ENCODE data around the gene ITGB8.

The ITGB8 gene

GRCh38 chr7:20449176-20449575 is 118.5 kb downstream of the ITGB8 start:
- Histone ChIP-seq H3K9ac (ENCODE audit: low read depth in 1 of 2, low read length in 2 of 2) (no peak overlapping the region), H3K9me3 (ENCODE audit: control insufficient read depth in 1 of 2, low read length in 2 of 2) (peaks cover 0 to 14% of the 10 kb centered on the region in 2 donors), H3K27me3 (ENCODE audit: control insufficient read depth in 1 of 2, insufficient read depth in 2 of 2, low read length in 2 of 2) (no peaks in the 10 kb centered on the region), H3K27ac (ENCODE audit: low read depth, low read length) (no peak overlapping the region), H3K4me1 (ENCODE audit: control insufficient read depth in 1 of 2, insufficient read depth in 2 of 2, low read length in 2 of 2) (no peaks in the 10 kb centered on the region), H3K36me3 (ENCODE audit: control insufficient read depth in 1 of 2, insufficient read depth in 2 of 2, low read length in 2 of 2) (no peaks in the 10 kb centered on the region), H3K4me3 (ENCODE audit: low read depth in 1 of 2, low read length in 2 of 2) (no peak overlapping the region)

GRCh38 chr7:20450536-20450935 is 119.8 kb downstream of the ITGB8 start:
- Histone ChIP-seq H3K4me1 (ENCODE audit: control insufficient read depth in 1 of 2, insufficient read depth in 2 of 2, low read length in 2 of 2) (no peaks in the 10 kb centered on the region), H3K36me3 (ENCODE audit: control insufficient read depth in 1 of 2, insufficient read depth in 2 of 2, low read length in 2 of 2) (no peaks in the 10 kb centered on the region), H3K9me3 (ENCODE audit: control insufficient read depth in 1 of 2, low read length in 2 of 2) (peaks cover 0 to 4% of the 10 kb centered on the region in 2 donors), H3K27ac (ENCODE audit: low read depth, low read length) (no peak overlapping the region), H3K4me3 (ENCODE audit: low read depth in 1 of 2, low read length in 2 of 2) (no peak overlapping the region), H3K27me3 (ENCODE audit: control insufficient read depth in 1 of 2, insufficient read depth in 2 of 2, low read length in 2 of 2) (no peaks in the 10 kb centered on the region), H3K9ac (ENCODE audit: low read depth in 1 of 2, low read length in 2 of 2) (no peak overlapping the region)

- H3K27ac ChIP-seq (ENCODE audit: low read depth, low read length) = no peak overlapping the region
- no peaks in the 10 kb centered on the region for H3K27me3 ChIP-seq (ENCODE audit: control insufficient read depth in 1 of 2, insufficient read depth in 2 of 2, low read length in 2 of 2)
- H3K4me1 ChIP-seq (ENCODE audit: control insufficient read depth in 1 of 2, insufficient read depth in 2 of 2, low read length in 2 of 2) = peaks cover 0 to 3% of the 10 kb centered on the region in 2 donors
- no peak overlapping the region for H3K9ac ChIP-seq (ENCODE audit: low read depth in 1 of 2, low read length in 2 of 2)
- H3K36me3 ChIP-seq (ENCODE audit: control insufficient read depth in 1 of 2, insufficient read depth in 2 of 2, low read length in 2 of 2) = no peaks in the 10 kb centered on the region
- no peaks in the 10 kb centered on the region for H3K9me3 ChIP-seq (ENCODE audit: control insufficient read depth in 1 of 2, low read length in 2 of 2)
- H3K4me3 ChIP-seq (ENCODE audit: low read depth in 1 of 2, low read length in 2 of 2) = no peak overlapping the region
Measured at GRCh38 chr7:20454202-20454601, 123.5 kb downstream of the ITGB8 start.

- H3K9ac ChIP-seq (ENCODE audit: low read depth in 1 of 2, low read length in 2 of 2) = no peak overlapping the region
- no peaks in the 10 kb centered on the region for H3K9me3 ChIP-seq (ENCODE audit: control insufficient read depth in 1 of 2, low read length in 2 of 2)
- no peak overlapping the region for H3K4me3 ChIP-seq (ENCODE audit: low read depth in 1 of 2, low read length in 2 of 2)
- H3K27me3 ChIP-seq (ENCODE audit: control insufficient read depth in 1 of 2, insufficient read depth in 2 of 2, low read length in 2 of 2) = no peaks in the 10 kb centered on the region
- H3K4me1 ChIP-seq (ENCODE audit: control insufficient read depth in 1 of 2, insufficient read depth in 2 of 2, low read length in 2 of 2) = peaks cover 0 to 3% of the 10 kb centered on the region in 2 donors
- no peaks in the 10 kb centered on the region for H3K36me3 ChIP-seq (ENCODE audit: control insufficient read depth in 1 of 2, insufficient read depth in 2 of 2, low read length in 2 of 2)
- H3K27ac ChIP-seq (ENCODE audit: low read depth, low read length) = no peak overlapping the region
Measured at GRCh38 chr7:20456701-20457100, 126.0 kb downstream of the ITGB8 start.

- no peak overlapping the region for H3K9ac ChIP-seq (ENCODE audit: low read depth in 1 of 2, low read length in 2 of 2)
- H3K4me1 ChIP-seq (ENCODE audit: control insufficient read depth in 1 of 2, insufficient read depth in 2 of 2, low read length in 2 of 2) = peaks cover 0 to 3% of the 10 kb centered on the region in 2 donors
- H3K27me3 ChIP-seq (ENCODE audit: control insufficient read depth in 1 of 2, insufficient read depth in 2 of 2, low read length in 2 of 2) = no peaks in the 10 kb centered on the region
- H3K27ac ChIP-seq (ENCODE audit: low read depth, low read length) = no peak overlapping the region
- no peaks in the 10 kb centered on the region for H3K9me3 ChIP-seq (ENCODE audit: control insufficient read depth in 1 of 2, low read length in 2 of 2)
- H3K36me3 ChIP-seq (ENCODE audit: control insufficient read depth in 1 of 2, insufficient read depth in 2 of 2, low read length in 2 of 2) = no peaks in the 10 kb centered on the region
- H3K4me3 ChIP-seq (ENCODE audit: low read depth in 1 of 2, low read length in 2 of 2) = no peak overlapping the region
Measured at GRCh38 chr7:20458521-20458920, 127.8 kb downstream of the ITGB8 start.

- no peaks in the 10 kb centered on the region for H3K9me3 ChIP-seq (ENCODE audit: control insufficient read depth in 1 of 2, low read length in 2 of 2)
- no peak overlapping the region for H3K4me3 ChIP-seq (ENCODE audit: low read depth in 1 of 2, low read length in 2 of 2)
- no peak overlapping the region for H3K27ac ChIP-seq (ENCODE audit: low read depth, low read length)
- H3K36me3 ChIP-seq (ENCODE audit: control insufficient read depth in 1 of 2, insufficient read depth in 2 of 2, low read length in 2 of 2) = no peaks in the 10 kb centered on the region
- peaks cover 0 to 3% of the 10 kb centered on the region in 2 donors for H3K4me1 ChIP-seq (ENCODE audit: control insufficient read depth in 1 of 2, insufficient read depth in 2 of 2, low read length in 2 of 2)
- no peak overlapping the region for H3K9ac ChIP-seq (ENCODE audit: low read depth in 1 of 2, low read length in 2 of 2)
- no peaks in the 10 kb centered on the region for H3K27me3 ChIP-seq (ENCODE audit: control insufficient read depth in 1 of 2, insufficient read depth in 2 of 2, low read length in 2 of 2)
Measured at GRCh38 chr7:20459419-20459818, 128.7 kb downstream of the ITGB8 start.

- H3K27ac ChIP-seq (ENCODE audit: low read depth, low read length) = no peak overlapping the region
Measured at GRCh38 chr7:20464891-20465290, 134.2 kb downstream of the ITGB8 start.

More at GRCh38 chr7:20464891-20465290, 134.2 kb downstream of the ITGB8 start:
- Histone ChIP-seq H3K36me3 (ENCODE audit: control insufficient read depth in 1 of 2, insufficient read depth in 2 of 2, low read length in 2 of 2) (no peaks in the 10 kb centered on the region), H3K4me3 (ENCODE audit: low read depth in 1 of 2, low read length in 2 of 2) (no peak overlapping the region), H3K4me1 (ENCODE audit: control insufficient read depth in 1 of 2, insufficient read depth in 2 of 2, low read length in 2 of 2) (no peaks in the 10 kb centered on the region), H3K27me3 (ENCODE audit: control insufficient read depth in 1 of 2, insufficient read depth in 2 of 2, low read length in 2 of 2) (no peaks in the 10 kb centered on the region), H3K9me3 (ENCODE audit: control insufficient read depth in 1 of 2, low read length in 2 of 2) (no peaks in the 10 kb centered on the region), H3K9ac (ENCODE audit: low read depth in 1 of 2, low read length in 2 of 2) (no peak overlapping the region)
